H9 (cell line): ENCODE results near the gene TNFRSF19. TPM values are rescaled to one million over a fixed set of nuclear protein-coding genes. Genes with fewer than 3 reads are reported as not detected.

Experiments
- DNase-seq: peaks from one replicate; pipeline ENCODE4 v3.0.0-alpha.2; 2017
- H2AFZ ChIP-seq: one replicate; pipeline ENCODE4 v1.6.1; 2013; ENCODE audit warnings: mild to moderate bottlenecking, low read length, control low read depth, moderate library complexity
- H2AK5ac ChIP-seq: 2 replicates; pipeline ENCODE4 v1.6.1; 2013; ENCODE audit warnings: low read length, control low read depth, mixed read lengths; ENCODE audit not compliant: insufficient read length
- H2BK120ac ChIP-seq: one replicate; pipeline ENCODE4 v1.6.1; 2013; ENCODE audit warnings: low read depth, mild to moderate bottlenecking, low read length, control low read depth, inconsistent platforms; ENCODE audit not compliant: poor library complexity, severe bottlenecking
- H2BK12ac ChIP-seq: 2 replicates; pipeline ENCODE4 v1.6.1; 2013; ENCODE audit warnings: low read length, control low read depth, mixed read lengths, low read depth; ENCODE audit not compliant: insufficient read length
- H2BK15ac ChIP-seq: 2 replicates; pipeline ENCODE4 v1.6.1; 2013; ENCODE audit warnings: low read depth, low read length, control low read depth
- H2BK20ac ChIP-seq: one replicate; pipeline ENCODE4 v1.6.1; 2013; ENCODE audit warnings: low read depth, mild to moderate bottlenecking, low read length, control low read depth, inconsistent platforms; ENCODE audit not compliant: poor library complexity, severe bottlenecking
- H2BK5ac ChIP-seq: 2 replicates; pipeline ENCODE4 v1.6.1; 2013; ENCODE audit warnings: low read length, control low read depth, mixed read lengths; ENCODE audit not compliant: insufficient read length
- H3K14ac ChIP-seq: 2 replicates; pipeline ENCODE4 v1.6.1; 2013; ENCODE audit warnings: low read length, control low read depth; ENCODE audit not compliant: insufficient read depth
- H3K18ac ChIP-seq: 2 replicates; pipeline ENCODE4 v1.6.1; 2013; ENCODE audit warnings: low read depth, mild to moderate bottlenecking, mixed read lengths, low read length, control low read depth; ENCODE audit not compliant: insufficient read length
- H3K23ac ChIP-seq: 2 replicates; pipeline ENCODE4 v1.6.1; 2013; ENCODE audit warnings: low read length, control low read depth, mixed read lengths, low read depth; ENCODE audit not compliant: insufficient read length
- H3K23me2 ChIP-seq: 2 replicates; pipeline ENCODE4 v1.6.1; 2013; ENCODE audit warnings: low read depth, mild to moderate bottlenecking, mixed read lengths, low read length, control low read depth; ENCODE audit not compliant: insufficient read length, poor library complexity, severe bottlenecking
- H3K27ac ChIP-seq: 2 replicates; pipeline ENCODE4 v1.5.1; 2013; ENCODE audit warnings: low read length, control low read depth, mixed read lengths, low read depth; ENCODE audit not compliant: insufficient read length
- H3K27me3 ChIP-seq: 2 replicates; pipeline ENCODE4 v1.6.1; 2013; ENCODE audit warnings: low read length, control low read depth, inconsistent platforms; ENCODE audit not compliant: insufficient read depth
- H3K4ac ChIP-seq: 2 replicates; pipeline ENCODE4 v1.6.1; 2013; ENCODE audit warnings: low read depth, mild to moderate bottlenecking, control low read depth, inconsistent platforms, low read length, moderate library complexity
- H3K4me1 ChIP-seq: 2 replicates; pipeline ENCODE4 v1.6.1; 2013; ENCODE audit warnings: low read length, control low read depth, inconsistent platforms; ENCODE audit not compliant: insufficient read depth
- H3K4me2 ChIP-seq: 2 replicates; pipeline ENCODE4 v1.6.1; 2013; ENCODE audit warnings: low read length, control low read depth, mixed read lengths; ENCODE audit not compliant: insufficient read length, insufficient read depth
- H3K56ac ChIP-seq: 2 replicates; pipeline ENCODE4 v1.6.1; 2013; ENCODE audit warnings: low read depth, mild to moderate bottlenecking, mixed read lengths, low read length, control low read depth; ENCODE audit not compliant: insufficient read length
- H3K79me1 ChIP-seq: 2 replicates; pipeline ENCODE4 v1.6.1; 2013; ENCODE audit warnings: low read depth, mild to moderate bottlenecking, moderate library complexity, low read length, control low read depth, inconsistent platforms; ENCODE audit not compliant: insufficient read depth, poor library complexity, severe bottlenecking
- H3K79me2 ChIP-seq: 2 replicates; pipeline ENCODE4 v1.6.1; 2013; ENCODE audit warnings: low read length, control low read depth, inconsistent platforms; ENCODE audit not compliant: insufficient read depth
- H3K9ac ChIP-seq: 2 replicates; pipeline ENCODE4 v1.6.1; 2013; ENCODE audit warnings: low read length, control low read depth, mixed read lengths; ENCODE audit not compliant: insufficient read length; ENCODE audit errors: extremely low read depth
- H3K9me3 ChIP-seq: one replicate; pipeline ENCODE4 v1.6.1; 2013; ENCODE audit warnings: low read depth, low read length, inconsistent platforms; ENCODE audit not compliant: control insufficient read depth
- H3T11ph ChIP-seq: one replicate; pipeline ENCODE4 v1.6.1; 2013; ENCODE audit warnings: mild to moderate bottlenecking, low read length, control low read depth, inconsistent platforms
- H4K20me1 ChIP-seq: one replicate; pipeline ENCODE4 v1.6.1; 2013; ENCODE audit not compliant: control insufficient read depth, insufficient read length, insufficient read depth
- H4K5ac ChIP-seq: 2 replicates; pipeline ENCODE4 v1.6.1; 2013; ENCODE audit warnings: low read depth, mild to moderate bottlenecking, mixed read lengths, low read length, control low read depth; ENCODE audit not compliant: insufficient read length
- H4K8ac ChIP-seq: replicated peaks from 2 replicates; pipeline ENCODE4 v1.6.1; 2013; ENCODE audit warnings: low read length, control low read depth, mixed read lengths, low read depth; ENCODE audit not compliant: insufficient read length
- H4K91ac ChIP-seq: 2 replicates; pipeline ENCODE4 v1.6.1; 2013; ENCODE audit warnings: low read depth, mild to moderate bottlenecking, moderate library complexity, mixed read lengths, low read length, control low read depth; ENCODE audit not compliant: insufficient read length
- H3K27ac Mint-ChIP-seq, 3 experiments: 2 replicates in 2 of 3; 3 replicates in 1 of 3; pipeline ENCODE4 v1.8.0; 2020 to 2021; ENCODE audit warnings: mixed read lengths in 3 of 3, mild to moderate bottlenecking in 1 of 3, moderate library complexity in 1 of 3
- H3K27me3 Mint-ChIP-seq: 2 replicates; pipeline ENCODE4 v1.8.0; 2021; ENCODE audit warnings: low read depth, mild to moderate bottlenecking, moderate library complexity, mixed read lengths
- H3K36me3 Mint-ChIP-seq, 3 experiments: 2 replicates in 2 of 3; 3 replicates in 1 of 3; pipeline ENCODE4 v1.8.0; 2020 to 2021; ENCODE audit warnings: low read depth in 3 of 3, mixed read lengths in 3 of 3; ENCODE audit not compliant: insufficient read depth in 1 of 3
- H3K4me1 Mint-ChIP-seq, 2 experiments: 2 replicates each; pipeline ENCODE4 v1.8.0; 2020; ENCODE audit warnings: mixed read lengths in 2 of 2
- H3K4me3 Mint-ChIP-seq, 2 experiments: 2 replicates in 1 of 2; 3 replicates in 1 of 2; pipeline ENCODE4 v1.8.0; 2020 to 2021; ENCODE audit warnings: mild to moderate bottlenecking in 2 of 2, mixed read lengths in 2 of 2, moderate library complexity in 1 of 2
- H3K9me3 Mint-ChIP-seq, 2 experiments: 2 replicates in 1 of 2; 3 replicates in 1 of 2; pipeline ENCODE4 v1.8.0; 2020; ENCODE audit warnings: mild to moderate bottlenecking in 2 of 2, mixed read lengths in 2 of 2, moderate library complexity in 1 of 2
- WGBS: extraction: QIAGEN DNeasy Blood & Tissue Kit; methylation state at CpG from one replicate; pipeline ENCODE4 v1.1.7; 2013; ENCODE audit warnings: missing lambda C conversion rate, low lambda C conversion rate, mixed read lengths; ENCODE audit not compliant: insufficient read length; ENCODE audit errors: extremely low coverage; 5-methylcytosine and 5-hydroxymethylcytosine counted together
- total RNA-seq: library from RNA; stranded (reverse); gene quantifications from 2 replicates; pipeline ENCODE4 v1.2.1, GENCODE V29; 2021
- TF ChIP-seq, protein P1 (sequence below): fragments of 200-600 bp; sonication (generic); conservative IDR thresholded peaks from 3 replicates; pipeline ENCODE4 v1.8.0; 2021; ENCODE audit warnings: antibody characterized with exemption, mild to moderate bottlenecking

Gene TNFRSF19
- total RNA-seq, 1 experiment from 2014 or later: 2.7 TPM

DNA sequence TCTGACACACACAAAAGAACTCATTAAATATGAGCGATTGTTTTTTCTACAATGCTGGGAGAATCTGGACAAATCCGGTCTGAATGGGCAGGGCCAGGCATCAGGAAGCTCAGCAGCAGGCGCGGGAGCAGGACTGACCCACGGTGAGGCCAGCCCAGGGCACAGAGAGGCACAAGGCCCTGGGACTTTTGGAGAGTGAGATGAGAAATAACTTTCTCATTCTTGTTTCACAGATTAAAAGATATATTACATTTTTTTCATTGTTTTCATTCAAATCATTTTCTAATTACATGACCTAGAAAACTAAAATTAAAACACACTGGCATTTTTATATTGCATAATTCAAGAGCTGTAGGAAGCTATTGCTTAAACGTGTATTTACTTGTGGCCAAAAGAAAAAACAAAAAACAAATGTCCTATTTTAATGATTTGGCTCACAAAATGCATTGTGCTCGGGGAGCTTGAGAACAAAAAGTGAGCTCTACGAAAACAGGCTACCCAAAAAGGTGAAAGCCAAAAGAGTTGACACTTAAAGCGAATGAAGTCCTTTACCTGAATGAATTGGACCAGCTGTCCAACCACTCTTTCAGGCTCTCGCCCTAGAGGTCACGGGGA is 133.1 kb downstream of the TNFRSF19 start:
- Mint-ChIP-seq H3K4me1 (peaks cover 27 to 28% of the 10 kb centered on the region in 2 experiments), H3K36me3 (no peaks in the 10 kb centered on the region), H3K4me3 (no peak overlapping the region), H3K27ac (peak overlapping the region in 1 of 3 experiments; percentile 67; a peak in 1 of 7 replicates), H3K27me3 (peaks cover 2% of the 10 kb centered on the region; the same call in 1 of the 2 replicates), H3K9me3 (no peaks in the 10 kb centered on the region)
- Histone ChIP-seq H3K23me2 (no peaks in the 10 kb centered on the region), H3K4me1 (no peaks in the 10 kb centered on the region), H3K79me2 (no peaks in the 10 kb centered on the region), H2BK20ac (no peak overlapping the region), H2BK12ac (no peak overlapping the region), H3K23ac (no peak overlapping the region), H2BK5ac (no peak overlapping the region), H3K4ac (no peak overlapping the region), H4K8ac (no peak overlapping the region), H2AFZ (no peak overlapping the region), H4K5ac (no peak overlapping the region), H4K20me1 (no peaks in the 10 kb centered on the region), H4K91ac (no peak overlapping the region), H3K9me3 (no peaks in the 10 kb centered on the region), H3K27ac (no peak overlapping the region), H3K27me3 (no peaks in the 10 kb centered on the region), H3T11ph (no peak overlapping the region), H3K56ac (no peak overlapping the region), H2BK120ac (no peak overlapping the region), H2AK5ac (no peak overlapping the region), H3K18ac (no peak overlapping the region), H3K4me2 (no peak overlapping the region), H3K9ac (no peak overlapping the region), H2BK15ac (no peak overlapping the region), H3K14ac (no peak overlapping the region), H3K79me1 (no peaks in the 10 kb centered on the region)
- TF ChIP-seq, protein P1, sequence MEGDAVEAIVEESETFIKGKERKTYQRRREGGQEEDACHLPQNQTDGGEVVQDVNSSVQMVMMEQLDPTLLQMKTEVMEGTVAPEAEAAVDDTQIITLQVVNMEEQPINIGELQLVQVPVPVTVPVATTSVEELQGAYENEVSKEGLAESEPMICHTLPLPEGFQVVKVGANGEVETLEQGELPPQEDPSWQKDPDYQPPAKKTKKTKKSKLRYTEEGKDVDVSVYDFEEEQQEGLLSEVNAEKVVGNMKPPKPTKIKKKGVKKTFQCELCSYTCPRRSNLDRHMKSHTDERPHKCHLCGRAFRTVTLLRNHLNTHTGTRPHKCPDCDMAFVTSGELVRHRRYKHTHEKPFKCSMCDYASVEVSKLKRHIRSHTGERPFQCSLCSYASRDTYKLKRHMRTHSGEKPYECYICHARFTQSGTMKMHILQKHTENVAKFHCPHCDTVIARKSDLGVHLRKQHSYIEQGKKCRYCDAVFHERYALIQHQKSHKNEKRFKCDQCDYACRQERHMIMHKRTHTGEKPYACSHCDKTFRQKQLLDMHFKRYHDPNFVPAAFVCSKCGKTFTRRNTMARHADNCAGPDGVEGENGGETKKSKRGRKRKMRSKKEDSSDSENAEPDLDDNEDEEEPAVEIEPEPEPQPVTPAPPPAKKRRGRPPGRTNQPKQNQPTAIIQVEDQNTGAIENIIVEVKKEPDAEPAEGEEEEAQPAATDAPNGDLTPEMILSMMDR: no peak
- WGBS: no CpG with 5 or more reads among the region's 11 CpGs
- DNase-seq: no peak
